ENCODE data around the gene PLCZ1. TPM values are rescaled to one million over a fixed set of nuclear protein-coding genes. Genes with fewer than 3 reads are reported as not detected.
"Not testable (repeated sequence)": the region's sequence is repeated elsewhere in the genome, so short reads cannot be mapped to it uniquely, and the experiment has no call there.

PLCZ1 gene
- total RNA-seq (2014; rRNA removed; shearing (Covaris generic)) = 0.07 TPM in 1 of 2 replicates, not detected in the other

- DNase-seq (ENCODE audit: low spot score) = no peak
Observed at GRCh38 chr12:18737819-18738218, at the start of gene PLCZ1, which contains the start of gene CAPZA3. TSS of gene PLCZ1 (minus strand) at chr12:18738012. CDS start at chr12:18737371, 641 bp downstream. TSS of gene CAPZA3 (plus strand) at chr12:18738119. CDS start at chr12:18738269, 150 bp downstream.

- DNase-seq (ENCODE audit: low spot score) = not testable (repeated sequence)
Observed at GRCh38 chr12:18785465-18785864, 47.7 kb upstream of the PLCZ1 start.

GRCh38 chr12:18782827-18783226, 45.0 kb upstream of the PLCZ1 start:
- DNase-seq (ENCODE audit: low spot score) = no peak

GRCh38 chr12:18766479-18766878, 28.7 kb upstream of the PLCZ1 start:
- not testable (repeated sequence) for DNase-seq (ENCODE audit: low spot score)

GRCh38 chr12:18755341-18755740, 17.5 kb upstream of the PLCZ1 start:
- no peak for DNase-seq (ENCODE audit: low spot score)

GRCh38 chr12:18754124-18754707, 16.4 kb upstream of the PLCZ1 start:
- DNase-seq (ENCODE audit: low spot score) = peak; percentile 52

- DNase-seq (ENCODE audit: low spot score) = no peak
Observed at GRCh38 chr12:18753481-18754123, 15.8 kb upstream of the PLCZ1 start.

- DNase-seq (ENCODE audit: low spot score) = no peak
Observed at GRCh38 chr12:18752947-18753346, 15.1 kb upstream of the PLCZ1 start.

- peak; percentile 85 for DNase-seq (ENCODE audit: low spot score)
Observed at GRCh38 chr12:18752280-18752920, 14.6 kb upstream of the PLCZ1 start.

GRCh38 chr12:18751866-18752265, 14.1 kb upstream of the PLCZ1 start:
- DNase-seq (ENCODE audit: low spot score) = no peak

GRCh38 chr12:18750085-18750484, 12.3 kb upstream of the PLCZ1 start:
- no peak for DNase-seq (ENCODE audit: low spot score)

- no peak for DNase-seq (ENCODE audit: low spot score)
Observed at GRCh38 chr12:18749386-18749957, 11.7 kb upstream of the PLCZ1 start.

GRCh38 chr12:18747895-18748294, 10.1 kb upstream of the PLCZ1 start:
- peak; percentile 93 for DNase-seq (ENCODE audit: low spot score)

GRCh38 chr12:18731156-18731555, 6.7 kb downstream of the PLCZ1 start:
- DNase-seq (ENCODE audit: low spot score) = no peak

GRCh38 chr12:18723752-18724151, 14.1 kb downstream of the PLCZ1 start:
- DNase-seq (ENCODE audit: low spot score) = peak; percentile 53

- DNase-seq (ENCODE audit: low spot score) = no peak
Observed at GRCh38 chr12:18721452-18721851, 16.4 kb downstream of the PLCZ1 start.

GRCh38 chr12:18720690-18721089, 17.1 kb downstream of the PLCZ1 start:
- DNase-seq (ENCODE audit: low spot score) = no peak

GRCh38 chr12:18719922-18720510, 17.8 kb downstream of the PLCZ1 start:
- DNase-seq (ENCODE audit: low spot score) = no peak

GRCh38 chr12:18718462-18718861, 19.4 kb downstream of the PLCZ1 start:
- DNase-seq (ENCODE audit: low spot score) = no peak

- DNase-seq (ENCODE audit: low spot score) = no peak
Observed at GRCh38 chr12:18716236-18716635, 21.6 kb downstream of the PLCZ1 start.

- no peak for DNase-seq (ENCODE audit: low spot score)
Observed at GRCh38 chr12:18706798-18707197, 31.0 kb downstream of the PLCZ1 start.

- no peak for DNase-seq (ENCODE audit: low spot score)
Observed at GRCh38 chr12:18703911-18704310, 33.9 kb downstream of the PLCZ1 start.
